EH (cell line): ENCODE data around the gene USH2A.

ENCODE experiments used
- DNase-seq: peaks from one replicate; pipeline ENCODE4 v3.0.0-alpha.2; 2015; ENCODE audit warnings: low read depth

USH2A gene

GRCh38 chr1:215863796-215864195, 559.5 kb downstream of the USH2A start:
- DNase-seq = peak; percentile 34

GRCh38 chr1:215860833-215861232, 562.4 kb downstream of the USH2A start:
- DNase-seq = no peak

DNA sequence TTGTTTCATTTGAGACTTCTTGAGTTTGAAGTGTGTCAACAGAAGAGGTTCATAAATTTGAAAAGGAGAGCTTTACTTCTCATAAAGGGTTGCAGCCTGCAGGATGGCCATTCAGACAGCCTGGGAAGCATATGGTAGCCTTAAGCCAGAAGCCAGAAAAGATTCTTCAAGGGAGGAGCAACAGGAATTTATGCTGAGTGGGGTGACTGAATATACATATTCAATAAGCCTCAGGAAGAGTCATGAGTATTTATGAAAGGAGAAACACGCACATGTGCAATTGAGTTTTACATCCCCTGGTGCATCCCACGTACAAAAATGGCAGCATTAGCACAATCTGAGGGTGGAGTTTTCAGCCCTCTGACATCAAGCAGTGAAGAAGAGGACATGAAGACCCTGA, 565.9 kb downstream of the USH2A start:
- no peak for DNase-seq

- peak; percentile 88 for DNase-seq
Observed at GRCh38 chr1:215845234-215845891, 577.9 kb downstream of the USH2A start.

DNA sequence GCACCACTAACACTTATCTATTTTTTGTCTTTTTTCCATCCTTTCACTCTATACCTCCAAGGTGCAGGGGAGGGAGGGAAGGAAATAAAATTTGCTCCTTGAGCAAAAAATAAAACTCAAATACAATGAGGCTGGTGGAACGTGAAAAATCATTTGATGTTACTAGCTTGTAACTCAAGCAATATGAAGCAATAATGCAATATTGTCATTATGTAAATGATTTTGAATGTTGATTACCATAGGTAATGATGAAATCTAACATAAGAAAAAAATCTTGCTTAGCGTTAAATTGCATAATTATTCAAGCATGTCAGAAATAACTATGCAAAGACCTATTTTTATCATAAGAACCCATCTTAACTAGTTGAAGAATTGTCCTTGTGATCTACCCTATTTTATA, 578.5 kb downstream of the USH2A start:
- DNase-seq = no peak

GRCh38 chr1:215844266-215844665, 579.0 kb downstream of the USH2A start:
- DNase-seq = peak; percentile 62

DNA sequence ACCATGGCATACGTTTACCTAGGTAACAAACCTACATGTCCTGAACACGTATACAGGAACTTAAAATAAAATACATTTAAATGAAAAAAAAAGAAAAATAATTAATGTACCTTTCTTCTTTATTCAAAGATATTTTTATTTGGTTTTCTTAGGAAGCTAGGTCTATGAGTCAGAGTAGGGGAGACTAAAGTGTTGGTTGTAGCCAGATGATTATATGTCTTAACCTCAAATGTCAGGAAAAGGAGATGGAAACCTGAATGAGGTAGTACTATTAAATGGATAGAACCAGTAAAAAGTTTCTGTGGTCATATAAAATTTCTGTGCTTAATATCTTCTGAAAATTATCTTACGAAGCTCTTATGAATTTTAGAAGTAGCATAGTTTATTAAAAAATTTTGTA, 580.3 kb downstream of the USH2A start:
- no peak for DNase-seq

DNA sequence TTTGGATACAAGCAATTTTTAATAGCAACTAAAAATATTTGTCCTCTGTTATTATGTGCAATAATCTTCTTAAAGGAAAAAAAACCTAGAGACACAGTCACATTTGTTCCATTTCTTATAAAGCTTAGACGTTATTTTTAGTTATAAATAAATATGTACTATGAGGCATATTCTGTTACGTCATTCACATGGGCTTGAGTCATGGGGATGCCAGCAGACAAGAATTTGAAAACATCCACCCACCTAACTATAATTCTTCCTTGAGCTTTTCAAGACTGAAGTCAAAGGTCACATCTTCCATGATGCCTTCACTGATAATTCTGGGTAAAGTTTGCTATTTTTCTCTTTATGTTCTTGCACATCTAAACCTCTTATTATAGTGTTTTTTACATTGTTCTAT, 587.3 kb downstream of the USH2A start:
- peak; percentile 69 for DNase-seq

DNA sequence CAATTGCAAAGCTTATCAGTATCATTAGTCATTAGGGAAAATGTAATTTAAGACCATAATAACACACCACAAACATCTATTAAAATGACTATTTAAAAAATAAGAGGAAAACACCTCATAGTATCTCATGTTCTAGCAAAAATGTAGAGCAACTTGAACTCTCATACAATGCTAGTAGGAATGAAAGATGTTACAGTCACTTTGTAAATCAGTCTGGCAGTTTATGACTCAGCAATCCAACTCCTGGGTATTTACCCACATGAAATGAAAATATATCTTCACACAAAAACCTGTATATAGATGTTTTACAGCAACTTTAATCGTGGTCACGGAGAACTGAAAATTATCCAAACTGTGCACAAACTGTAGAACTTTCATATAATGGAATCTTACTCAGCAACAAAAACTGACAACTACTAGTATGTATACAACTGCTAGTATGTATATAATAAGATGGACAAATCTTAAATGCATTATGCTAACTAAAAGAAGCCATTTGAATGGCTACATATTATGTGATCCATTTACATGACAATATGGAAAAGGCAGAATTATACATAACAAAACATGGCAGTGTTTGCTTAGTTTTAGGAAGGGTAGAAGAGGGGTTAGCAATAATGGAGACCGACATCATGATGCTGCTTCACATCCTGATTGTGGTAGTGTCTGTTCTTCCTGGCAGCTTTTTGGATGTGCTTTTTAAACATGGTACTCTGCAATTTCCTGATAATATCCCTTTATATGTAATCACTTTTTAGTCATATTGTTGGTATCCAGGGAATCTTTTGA, 589.1 kb downstream of the USH2A start:
- peak; percentile 76 for DNase-seq

- DNase-seq = no peak
Observed at GRCh38 chr1:215830226-215830810, 592.9 kb downstream of the USH2A start.

DNA sequence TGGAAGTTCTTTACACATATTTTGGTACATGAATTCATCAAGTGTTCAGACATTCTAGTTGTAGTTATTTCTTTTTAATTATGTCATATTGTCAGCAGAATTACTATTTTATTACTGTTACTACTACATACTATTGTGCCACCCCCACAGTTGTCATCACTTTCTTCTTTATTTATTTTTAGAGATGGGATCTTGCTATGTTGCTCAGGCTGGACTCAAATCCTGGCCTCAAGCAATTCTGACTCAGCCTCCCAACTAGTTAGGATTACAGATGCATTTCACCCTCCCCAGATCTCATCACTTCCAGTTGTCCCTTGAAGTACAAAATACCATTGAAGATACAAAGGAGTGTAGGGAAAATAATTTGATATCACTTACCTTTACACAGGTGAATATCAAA, 598.2 kb downstream of the USH2A start:
- DNase-seq = peak; percentile 57

DNA sequence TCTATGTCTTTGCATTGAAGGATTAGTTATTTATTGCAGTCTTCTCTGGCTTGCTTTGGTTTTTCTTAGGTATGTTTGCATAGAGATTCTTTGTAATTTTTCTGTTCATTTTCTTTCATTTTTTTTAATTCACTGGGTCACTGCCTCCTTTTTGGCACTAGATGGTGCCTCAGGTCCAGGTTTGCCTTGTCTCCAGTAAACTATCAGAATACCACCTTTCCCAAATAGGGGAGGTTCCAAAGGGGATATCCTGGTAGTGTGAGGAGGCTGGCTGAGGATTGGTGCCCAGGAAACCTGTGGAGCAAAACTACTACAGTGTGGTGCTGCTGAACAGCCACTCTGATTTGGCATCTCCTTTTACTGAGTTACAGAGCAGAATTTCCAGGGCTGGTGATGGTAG, 599.0 kb downstream of the USH2A start:
- DNase-seq = peak; percentile 44

DNA sequence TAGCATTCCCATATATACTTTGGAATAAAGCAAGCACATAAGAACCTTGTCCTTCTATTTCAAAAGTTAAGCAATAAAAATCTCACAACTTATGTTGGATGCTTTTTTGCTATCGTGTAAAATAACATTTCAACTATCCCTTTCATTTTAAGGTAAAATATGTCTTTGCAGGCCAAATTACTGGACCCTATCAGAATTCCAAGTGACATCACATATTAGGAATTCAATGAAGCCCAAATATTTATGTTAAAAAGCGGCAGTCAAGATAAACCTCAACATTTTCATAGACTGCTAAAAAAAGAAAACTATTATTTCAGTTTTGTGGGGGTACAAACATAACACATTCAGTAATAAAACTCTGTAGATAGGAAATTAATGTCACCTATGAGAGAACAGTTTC, 604.1 kb downstream of the USH2A start:
- DNase-seq = peak; percentile 66

GRCh38 chr1:215807911-215808436, 615.3 kb downstream of the USH2A start:
- peak; percentile 40 for DNase-seq

DNA sequence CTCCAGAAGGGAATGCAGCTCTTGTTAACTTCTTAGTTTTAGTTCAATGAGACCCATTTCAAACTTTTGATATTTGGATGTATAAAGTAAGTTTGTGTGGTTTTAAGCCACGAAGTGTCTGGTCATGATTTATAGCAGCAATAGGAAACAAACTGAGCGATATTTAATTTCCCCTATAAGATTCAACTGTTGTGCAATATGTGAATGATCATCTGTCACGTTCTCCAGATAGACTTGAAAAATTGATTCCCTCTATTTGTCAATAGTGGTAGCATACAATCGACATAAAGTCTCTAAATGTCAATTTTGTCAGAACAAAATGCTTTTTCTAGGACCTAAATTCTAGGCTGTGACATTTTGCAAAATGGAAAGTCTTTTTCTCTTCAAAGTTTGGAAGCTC, 616.0 kb downstream of the USH2A start:
- DNase-seq = no peak

DNA sequence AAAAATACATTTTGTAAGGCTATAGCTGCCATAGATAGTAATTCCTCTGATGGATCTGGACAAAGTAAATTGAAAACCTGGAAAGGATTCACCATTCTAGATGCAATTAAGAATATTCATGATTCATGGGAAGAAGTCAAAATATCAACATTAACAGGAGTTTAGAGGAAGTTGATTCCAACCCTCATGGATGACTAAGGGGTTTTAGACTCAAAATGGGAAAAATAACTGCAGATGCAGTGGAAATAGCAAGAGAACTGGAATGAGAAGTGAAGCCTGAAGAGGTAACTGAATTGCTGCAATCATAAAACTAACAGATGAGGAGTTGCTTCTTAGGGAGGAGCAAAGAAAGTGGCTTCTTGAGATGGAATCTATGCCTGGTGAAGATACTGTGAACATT, 625.4 kb downstream of the USH2A start:
- DNase-seq = peak; percentile 65

- DNase-seq = no peak
Observed at GRCh38 chr1:215794156-215794555, 629.1 kb downstream of the USH2A start.

DNA sequence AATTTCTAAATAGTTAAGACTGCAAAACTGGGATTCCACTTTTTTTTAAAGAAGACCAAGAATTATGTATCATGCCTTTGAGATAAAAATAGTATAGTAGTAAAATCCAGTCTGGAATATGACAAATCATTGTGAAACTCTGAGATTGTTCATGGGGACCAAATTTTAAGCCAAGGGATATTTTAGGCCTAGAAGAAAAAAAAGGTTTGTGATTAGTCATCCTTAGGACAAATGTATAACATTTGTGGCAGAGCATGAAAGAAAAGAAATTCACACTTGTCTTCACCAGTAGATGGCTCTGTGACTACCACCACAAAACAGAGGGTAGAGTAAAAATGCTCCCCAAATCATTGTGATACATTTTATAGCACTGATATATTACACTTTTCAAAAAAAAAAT, 630.1 kb downstream of the USH2A start:
- DNase-seq = peak; percentile 93

DNA sequence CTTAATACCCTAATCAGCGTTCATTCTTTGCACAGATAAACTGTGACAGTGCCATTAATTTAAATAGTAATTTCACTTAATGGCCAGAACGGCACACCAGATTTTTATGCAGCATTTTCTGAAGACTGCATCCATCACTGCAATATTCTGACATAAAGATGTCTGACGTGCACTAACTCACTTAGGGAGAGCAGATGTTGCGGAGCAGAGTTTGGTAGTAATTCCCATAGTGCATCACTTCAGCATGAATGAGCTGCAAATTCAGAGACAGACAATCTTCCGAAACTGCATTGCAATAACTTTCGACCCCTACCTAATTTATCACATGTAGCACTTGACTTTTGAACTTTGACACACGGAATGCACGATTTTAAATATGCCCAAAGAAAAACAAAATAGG, 630.8 kb downstream of the USH2A start:
- DNase-seq = no peak

DNA sequence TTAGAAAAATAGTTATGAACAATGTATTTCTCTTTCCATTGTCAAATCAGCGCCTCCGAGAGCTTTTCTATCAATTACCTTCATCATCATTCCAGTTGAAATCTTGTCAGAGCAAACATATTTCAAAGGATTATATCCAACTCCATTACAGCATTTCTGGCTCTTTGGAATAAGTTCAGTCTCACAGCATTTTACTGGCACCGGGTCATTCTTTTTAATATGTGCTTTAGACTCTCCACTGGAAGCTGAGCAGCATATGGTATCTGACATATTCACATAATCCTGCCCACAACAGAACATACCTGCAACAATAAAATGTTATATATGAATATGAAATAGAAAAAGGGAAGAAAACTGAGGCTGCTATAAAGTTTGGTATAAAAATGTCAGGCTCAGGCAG, 633.3 kb downstream of the USH2A start:
- no peak for DNase-seq

- DNase-seq = peak; percentile 8
Observed at GRCh38 chr1:215786997-215787396, 636.3 kb downstream of the USH2A start.

- DNase-seq = no peak
Observed at GRCh38 chr1:215780641-215781040, 642.6 kb downstream of the USH2A start.

DNA sequence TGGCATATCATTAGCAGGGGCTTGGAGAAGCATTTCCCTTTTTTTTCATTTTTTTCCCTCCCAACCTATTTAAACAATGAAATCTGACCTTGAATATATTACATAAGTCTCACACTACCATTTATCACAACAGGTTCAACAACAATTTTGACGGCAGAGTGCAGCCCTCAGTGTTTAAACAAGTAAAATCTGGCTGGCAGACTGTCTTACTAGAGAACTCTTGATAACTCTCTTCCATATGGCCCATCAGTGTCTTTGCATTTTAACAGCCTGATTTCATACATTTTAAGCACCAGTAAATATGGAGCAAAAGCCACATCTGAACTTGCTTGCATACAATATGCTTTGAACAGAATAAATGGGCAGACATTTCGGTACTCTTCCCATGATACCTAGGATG, 643.1 kb downstream of the USH2A start:
- DNase-seq = no peak
